GM12878 (cell line): ENCODE measurements around the gene PADI4. TPM values are rescaled to one million over a fixed set of nuclear protein-coding genes. Genes with fewer than 3 reads are reported as not detected.

Experiments
- ATAC-seq: fragments of 200-7000 bp; cut with Tn5 transposase; 3 replicates; pipeline ENCODE4 v1.9.1; 2020; ENCODE audit warnings: mild to moderate bottlenecking, moderate library complexity
- BruUV-seq: library from RNA; stranded (reverse); fragments of 400-500 nt; replicated peaks from 2 replicates; lab custom pipeline; 2021; lab: Mats Ljungman, UMichigan
- CTCF ChIA-PET: fragments of 300-600 bp; sonication (Branson Sonifier 250); formaldehyde crosslinking; extraction: SDS; loops from one replicate; lab custom pipeline; 2021; ENCODE audit warnings: inconsistent platforms; lab: Yijun Ruan, JAX
- POLR2A ChIA-PET: fragments of 350-600 bp; formaldehyde crosslinking; extraction: SDS; loops from one replicate; lab custom pipeline; 2021; ENCODE audit warnings: inconsistent platforms; lab: Charles Lee
- RAD21 ChIA-PET: fragments of 300-600 bp; sonication (Branson Sonifier 250); formaldehyde crosslinking; loops from one replicate; lab custom pipeline; 2023; ENCODE audit warnings: antibody characterized with exemption; ENCODE audit not compliant: unreplicated experiment; lab: Charles Lee
- SMC1A ChIA-PET: fragments of 300-600 bp; sonication (Branson Sonifier 250); formaldehyde crosslinking; loops from one replicate; lab custom pipeline; 2023; ENCODE audit not compliant: unreplicated experiment, uncharacterized antibody; lab: Charles Lee
- DNase-seq: peaks from one replicate; pipeline ENCODE4 v3.0.0-alpha.2; 2011; ENCODE audit warnings: low read depth, low spot score
- FAIRE-seq: peaks from 3 replicates; lab custom pipeline; 2011; peaks lifted over from hg19 to GRCh38; lab: Jason Lieb, UNC
- H2AFZ ChIP-seq: 2 replicates; pipeline ENCODE4 v1.6.0; 2011; ENCODE audit warnings: low read depth, low read length, control low read depth; ENCODE audit not compliant: control insufficient read depth
- H3K27ac ChIP-seq: 2 replicates; pipeline ENCODE4 v1.5.1; 2011; ENCODE audit warnings: control low read depth; ENCODE audit not compliant: control insufficient read depth, insufficient read depth
- H3K27me3 ChIP-seq, 2 experiments: replicated peaks in 1 of 2; 2 replicates each; pipeline versions ENCODE4 v1.6.0 to v1.6.1; 2011; ENCODE audit warnings: low read length in 1 of 2; ENCODE audit not compliant: control insufficient read depth in 2 of 2, insufficient read depth in 2 of 2
- H3K36me3 ChIP-seq, 2 experiments: 2 replicates each; pipeline ENCODE4 v1.5.1; 2011; ENCODE audit warnings: low read length in 1 of 2; ENCODE audit not compliant: control insufficient read depth in 2 of 2, insufficient read depth in 2 of 2
- H3K4me1 ChIP-seq: 2 replicates; pipeline ENCODE4 v1.6.1; 2011; ENCODE audit warnings: mild to moderate bottlenecking, low read length, moderate library complexity, mixed read lengths; ENCODE audit not compliant: control insufficient read depth, insufficient read depth
- H3K4me2 ChIP-seq: 2 replicates; pipeline ENCODE4 v1.6.0; 2011; ENCODE audit warnings: control low read depth; ENCODE audit not compliant: control insufficient read depth, insufficient read depth
- H3K4me3 ChIP-seq: fragments of 200-600 bp; sonication (generic); 2 replicates; pipeline ENCODE4 v1.5.1; 2016
- H3K79me2 ChIP-seq: 2 replicates; pipeline ENCODE4 v1.6.0; 2011; ENCODE audit warnings: low read length; ENCODE audit not compliant: control insufficient read depth, insufficient read depth
- H3K9ac ChIP-seq: 2 replicates; pipeline ENCODE4 v1.8.0; 2011; ENCODE audit warnings: low read length, control low read depth, mixed read lengths; ENCODE audit not compliant: control insufficient read depth, insufficient read depth
- H3K9me3 ChIP-seq: replicated peaks from 3 replicates; pipeline ENCODE4 v1.5.1; 2011; ENCODE audit warnings: mild to moderate bottlenecking, low read length; ENCODE audit not compliant: control insufficient read depth, insufficient read depth
- H4K20me1 ChIP-seq: 2 replicates; pipeline ENCODE4 v1.6.0; 2011; ENCODE audit not compliant: control insufficient read depth, insufficient read depth
- WGBS: methylation state at CpG from one replicate; pipeline ENCODE4 v1.1.6; 2016; ENCODE audit warnings: low lambda C conversion rate; ENCODE audit not compliant: insufficient replicate concordance, insufficient coverage; ENCODE audit errors: missing lambda C conversion rate; 5-methylcytosine and 5-hydroxymethylcytosine counted together
- in situ Hi-C: fragments of 300-500 bp; cut with MboI; formaldehyde crosslinking; loops from 9 replicates; pipeline ENCODE4 v1.14.3; 2018; ENCODE audit warnings: mixed read lengths
- intact Hi-C: fragments of 100-400 bp; cut with micrococcal nuclease; formaldehyde crosslinking; loops from one replicate; pipeline ENCODE4 v1.14.2; 2022; ENCODE audit not compliant: unreplicated experiment
- polyA plus RNA-seq, 11 experiments: library from polyadenylated mRNA; depleted of rRNA in 4 of 11; unstranded in 6 of 11; stranded (reverse) in 5 of 11; fragments of >200 nt; fragmentation: Nextera tagmentation in 4 of 11; fragmentation: Illumina TruSeq in 1 of 11; extraction: Ambion mirVana in 4 of 11; extraction: Trizol in 1 of 11; gene quantifications; 1 replicate in 1 of 11; 2 replicates in 10 of 11; pipeline versions ENCODE4 v1.2.1 to v1.2.3, GENCODE V29; 2011 to 2016; ENCODE audit warnings: inconsistent platforms in 2 of 11, missing spikeins in 2 of 11, low read depth in 1 of 11
- total RNA-seq, 4 experiments: library from RNA; depleted of rRNA in 3 of 4; stranded (reverse); fragments of >200 nt in 3 of 4; fragmentation: Illumina TruSeq in 1 of 4; extraction: Trizol in 1 of 4; gene quantifications; 2 replicates each; pipeline versions ENCODE4 v1.2.1 to v1.2.3, GENCODE V29; 2013 to 2021
- TF ChIP-seq, protein P1 (sequence below), 3 experiments: IDR thresholded peaks in 2 of 3; conservative IDR thresholded peaks in 1 of 3; 2 replicates each; pipeline ENCODE4 v1.5.1; 2011; ENCODE audit warnings: low read depth in 3 of 3, low read length in 3 of 3, mild to moderate bottlenecking in 3 of 3, control low read depth in 2 of 3, moderate library complexity in 2 of 3, inconsistent platforms in 1 of 3, mixed read lengths in 1 of 3; ENCODE audit not compliant: control insufficient read depth in 2 of 3, insufficient read depth in 1 of 3; ENCODE audit errors: extremely low read depth in 1 of 3

The PADI4 gene
- total and polyA plus RNA-seq, 10 of the 15 experiments (the other 5 are each of a cell fraction or from before 2014, with no cell fraction given) = 0.08 to 0.47 (median 0.15) TPM; not detected in 3

DNA sequence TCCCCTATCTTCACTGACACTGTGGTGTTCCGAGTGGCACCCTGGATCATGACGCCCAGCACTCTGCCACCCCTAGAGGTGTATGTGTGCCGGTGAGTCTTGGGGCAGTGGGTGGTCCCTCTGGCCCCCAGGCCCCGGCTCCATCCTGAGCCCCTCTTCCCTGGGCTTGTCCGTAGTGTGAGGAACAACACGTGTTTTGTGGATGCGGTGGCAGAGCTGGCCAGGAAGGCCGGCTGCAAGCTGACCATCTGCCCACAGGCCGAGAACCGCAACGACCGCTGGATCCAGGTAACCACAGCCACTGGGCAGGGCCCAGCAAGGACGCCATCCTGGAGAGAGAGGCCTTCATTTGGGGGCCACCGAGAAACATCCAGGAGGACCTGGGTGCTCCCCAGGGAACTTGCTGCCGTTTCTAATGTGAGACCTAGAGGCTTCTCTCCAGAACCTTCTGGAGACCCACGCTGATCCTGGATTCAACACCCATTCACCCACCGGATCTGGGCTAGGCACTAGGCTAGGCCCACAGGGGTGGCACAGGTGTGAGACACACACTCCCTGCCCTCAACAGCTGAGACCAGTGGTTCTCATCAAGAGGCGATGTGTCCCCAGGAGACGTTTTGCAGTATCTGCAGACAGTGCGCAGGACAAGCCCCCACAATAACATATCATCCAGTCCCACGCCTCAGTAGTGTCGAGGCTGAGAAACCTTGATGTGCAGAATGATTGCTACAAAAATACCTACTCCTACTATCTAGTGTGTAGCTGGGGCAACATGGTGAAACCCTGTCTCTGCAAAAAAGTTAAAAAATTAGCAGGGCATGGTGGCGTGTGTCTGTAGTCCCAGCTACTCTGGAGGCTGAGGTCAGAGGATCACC, 36.9 kb upstream of the PADI4 start:
- ChIA-PET POLR2A (interaction anchor here (0.6 kb wide), 1 partner anchor 113 kb away, joined by 8 read pairs; no protein-coding TSS in a partner anchor), CTCF (interaction anchor here (1.0 kb wide), 1 partner anchor 145 kb away, joined by 3 read pairs; no protein-coding TSS in a partner anchor), RAD21 (interaction anchor here (0.7 to 1.4 kb wide), 3 partner anchors 33 to 316 kb away, joined by 3 to 4 read pairs (median 4); no protein-coding TSS in a partner anchor), SMC1A (interaction anchor here (1.0 to 1.9 kb wide), 3 partner anchors 8 to 63 kb away, joined by 3 to 5 read pairs (median 4); no protein-coding TSS in a partner anchor)
- Histone ChIP-seq H2AFZ (no peak overlapping the region), H3K27me3 (no peaks in the 10 kb centered on the region), H3K4me1 (peaks cover 10% of the 10 kb centered on the region), H3K9ac (no peak overlapping the region), H3K9me3 (no peaks in the 10 kb centered on the region), H4K20me1 (no peaks in the 10 kb centered on the region), H3K27ac (no peak overlapping the region), H3K4me2 (no peak overlapping the region), H3K4me3 (no peak overlapping the region), H3K36me3 (no peaks in the 10 kb centered on the region), H3K79me2 (no peaks in the 10 kb centered on the region)
- 61% methylated on average over 23 of the region's 23 CpGs for WGBS
- no peak for DNase-seq
- no peak for FAIRE-seq
- ATAC-seq = no peak
- no TSS peak for BruUV-seq
- intact Hi-C loops (loop anchor here (10.0 kb wide), 1 partner anchor 216 kb away; the partner anchor contains the start of gene SDHB), in situ Hi-C loops (no loop called here)
- TF ChIP-seq, protein P1, sequence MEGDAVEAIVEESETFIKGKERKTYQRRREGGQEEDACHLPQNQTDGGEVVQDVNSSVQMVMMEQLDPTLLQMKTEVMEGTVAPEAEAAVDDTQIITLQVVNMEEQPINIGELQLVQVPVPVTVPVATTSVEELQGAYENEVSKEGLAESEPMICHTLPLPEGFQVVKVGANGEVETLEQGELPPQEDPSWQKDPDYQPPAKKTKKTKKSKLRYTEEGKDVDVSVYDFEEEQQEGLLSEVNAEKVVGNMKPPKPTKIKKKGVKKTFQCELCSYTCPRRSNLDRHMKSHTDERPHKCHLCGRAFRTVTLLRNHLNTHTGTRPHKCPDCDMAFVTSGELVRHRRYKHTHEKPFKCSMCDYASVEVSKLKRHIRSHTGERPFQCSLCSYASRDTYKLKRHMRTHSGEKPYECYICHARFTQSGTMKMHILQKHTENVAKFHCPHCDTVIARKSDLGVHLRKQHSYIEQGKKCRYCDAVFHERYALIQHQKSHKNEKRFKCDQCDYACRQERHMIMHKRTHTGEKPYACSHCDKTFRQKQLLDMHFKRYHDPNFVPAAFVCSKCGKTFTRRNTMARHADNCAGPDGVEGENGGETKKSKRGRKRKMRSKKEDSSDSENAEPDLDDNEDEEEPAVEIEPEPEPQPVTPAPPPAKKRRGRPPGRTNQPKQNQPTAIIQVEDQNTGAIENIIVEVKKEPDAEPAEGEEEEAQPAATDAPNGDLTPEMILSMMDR (IDR thresholded peaks at IDR 0.05 in 2 of 3, conservative IDR thresholded peaks at IDR 0.05 in 1 of 3; ENCODE audit: control insufficient read depth in 2 of 3, extremely low read depth in 1 of 3, insufficient read depth in 1 of 3, low read depth in 3 of 3, low read length in 3 of 3) = no peak
